NCI-H1417 treated with DMSO at 0.1 percent for 48 hours (cell line): ENCODE data around the gene ABCC11.

Source experiments
- DNase-seq: peaks from one replicate; lab custom pipeline; 2025; lab: John Stamatoyannopoulos, UW

The ABCC11 gene

GRCh38 chr16:48247311-48247710 is at the start of gene ABCC11:
Gene ABCC11 (minus strand): TSS chr16:48247539. CDS start chr16:48231921, 15,618 bp downstream.
- DNase-seq, result no peak

GRCh38 chr16:48295488-48296281 is 48.3 kb upstream of the ABCC11 start:
- no peak for DNase-seq

- DNase-seq, result no peak
Observed at GRCh38 chr16:48294724-48295123, 47.4 kb upstream of the ABCC11 start.

GRCh38 chr16:48292452-48292851 is 45.1 kb upstream of the ABCC11 start:
- no peak for DNase-seq

- DNase-seq, result no peak
Observed at GRCh38 chr16:48291754-48292153, 44.4 kb upstream of the ABCC11 start.

- DNase-seq, result no peak
Observed at GRCh38 chr16:48291303-48291702, 44.0 kb upstream of the ABCC11 start.

GRCh38 chr16:48287239-48287638 is 39.9 kb upstream of the ABCC11 start:
- no peak for DNase-seq

- DNase-seq, result no peak
Observed at GRCh38 chr16:48284772-48285409, 37.6 kb upstream of the ABCC11 start.

- DNase-seq, result no peak
Observed at GRCh38 chr16:48282636-48283263, 35.4 kb upstream of the ABCC11 start.

- no peak for DNase-seq
Observed at GRCh38 chr16:48280546-48280945, 33.2 kb upstream of the ABCC11 start.

- no peak for DNase-seq
Observed at GRCh38 chr16:48279199-48279598, 31.9 kb upstream of the ABCC11 start.

- no peak for DNase-seq
Observed at GRCh38 chr16:48277158-48277557, 29.8 kb upstream of the ABCC11 start.

GRCh38 chr16:48276102-48276501 is 28.8 kb upstream of the ABCC11 start:
- DNase-seq, result no peak

- DNase-seq, result no peak
Observed at GRCh38 chr16:48274476-48274875, 27.1 kb upstream of the ABCC11 start.

- no peak for DNase-seq
Observed at GRCh38 chr16:48272837-48273421, 25.6 kb upstream of the ABCC11 start.

GRCh38 chr16:48271728-48272127 is 24.4 kb upstream of the ABCC11 start:
- DNase-seq, result no peak

GRCh38 chr16:48269011-48269410 is 21.7 kb upstream of the ABCC11 start:
- no peak for DNase-seq

- DNase-seq, result no peak
Observed at GRCh38 chr16:48262631-48263030, 15.3 kb upstream of the ABCC11 start.

- no peak for DNase-seq
Observed at GRCh38 chr16:48261569-48261968, 14.2 kb upstream of the ABCC11 start.

- no peak for DNase-seq
Observed at GRCh38 chr16:48256579-48257177, 9.3 kb upstream of the ABCC11 start.

GRCh38 chr16:48252013-48252412 is 4.7 kb upstream of the ABCC11 start:
- DNase-seq, result no peak

GRCh38 chr16:48250520-48251278 is 3.4 kb upstream of the ABCC11 start:
- DNase-seq, result no peak
